ENCODE data around the gene HPS4.

Gene HPS4

GRCh38 chr22:26471522-26471921 lies 12.1 kb downstream of the HPS4 start:
- H3K4me3 ChIP-seq (ENCODE audit: low read depth, low read length) = no peak overlapping the region
- DNase-seq (ENCODE audit: low read depth) = no peak
- TF ChIP-seq CTCF (IDR thresholded peaks at IDR 0.05; ENCODE audit: control insufficient read depth, extremely low read depth, insufficient read depth) = no peak

GRCh38 chr22:26470807-26471206 lies 12.8 kb downstream of the HPS4 start:
- DNase-seq (ENCODE audit: low read depth) = no peak
- no peak for TF ChIP-seq CTCF (IDR thresholded peaks at IDR 0.05; ENCODE audit: control insufficient read depth, extremely low read depth, insufficient read depth)
- no peak overlapping the region for H3K4me3 ChIP-seq (ENCODE audit: low read depth, low read length)

GRCh38 chr22:26466196-26466595 lies 17.4 kb downstream of the HPS4 start:
- DNase-seq (ENCODE audit: low read depth) = no peak
- no peak for TF ChIP-seq CTCF (IDR thresholded peaks at IDR 0.05; ENCODE audit: control insufficient read depth, extremely low read depth, insufficient read depth)
- H3K4me3 ChIP-seq (ENCODE audit: low read depth, low read length) = no peak overlapping the region

GRCh38 chr22:26464312-26464711 lies 19.3 kb downstream of the HPS4 start:
- no peak for TF ChIP-seq CTCF (IDR thresholded peaks at IDR 0.05; ENCODE audit: control insufficient read depth, extremely low read depth, insufficient read depth)
- H3K4me3 ChIP-seq (ENCODE audit: low read depth, low read length) = no peak overlapping the region
- no peak for DNase-seq (ENCODE audit: low read depth)

GRCh38 chr22:26463688-26464087 lies 19.9 kb downstream of the HPS4 start:
- TF ChIP-seq CTCF (IDR thresholded peaks at IDR 0.05; ENCODE audit: control insufficient read depth, extremely low read depth, insufficient read depth) = no peak
- no peak for DNase-seq (ENCODE audit: low read depth)

GRCh38 chr22:26463101-26463661 lies 20.4 kb downstream of the HPS4 start:
- no peak for TF ChIP-seq CTCF (IDR thresholded peaks at IDR 0.05; ENCODE audit: control insufficient read depth, extremely low read depth, insufficient read depth)
- H3K4me3 ChIP-seq (ENCODE audit: low read depth, low read length) = no peak overlapping the region
- DNase-seq (ENCODE audit: low read depth) = no peak

More at GRCh38 chr22:26463688-26464087, 19.9 kb downstream of the HPS4 start:
- no peak overlapping the region for H3K4me3 ChIP-seq (ENCODE audit: low read depth, low read length)

- TF ChIP-seq CTCF (IDR thresholded peaks at IDR 0.05; ENCODE audit: control insufficient read depth, extremely low read depth, insufficient read depth) = no peak
- DNase-seq (ENCODE audit: low read depth) = no peak
- no peak overlapping the region for H3K4me3 ChIP-seq (ENCODE audit: low read depth, low read length)
These were observed 20.9 kb downstream of the HPS4 start for GRCh38 chr22:26462641-26463040.

All from LNCaP clone FGC (cell line).